Activated CD4-positive, alpha-beta T cell treated with anti-CD3 and anti-CD28 coated beads, Interleukin-2, amount 50 U/mL, for 16 hours (primary cell): Measurements from ENCODE around the gene TST.
"Not testable (repeated sequence)": the region's sequence is repeated elsewhere in the genome, so short reads cannot be mapped to it uniquely, and the experiment has no call there.

ENCODE experiments used
- DNase-seq: peaks from one replicate; pipeline ENCODE4 v3.0.0-alpha.2; 2020

TST gene

DNA sequence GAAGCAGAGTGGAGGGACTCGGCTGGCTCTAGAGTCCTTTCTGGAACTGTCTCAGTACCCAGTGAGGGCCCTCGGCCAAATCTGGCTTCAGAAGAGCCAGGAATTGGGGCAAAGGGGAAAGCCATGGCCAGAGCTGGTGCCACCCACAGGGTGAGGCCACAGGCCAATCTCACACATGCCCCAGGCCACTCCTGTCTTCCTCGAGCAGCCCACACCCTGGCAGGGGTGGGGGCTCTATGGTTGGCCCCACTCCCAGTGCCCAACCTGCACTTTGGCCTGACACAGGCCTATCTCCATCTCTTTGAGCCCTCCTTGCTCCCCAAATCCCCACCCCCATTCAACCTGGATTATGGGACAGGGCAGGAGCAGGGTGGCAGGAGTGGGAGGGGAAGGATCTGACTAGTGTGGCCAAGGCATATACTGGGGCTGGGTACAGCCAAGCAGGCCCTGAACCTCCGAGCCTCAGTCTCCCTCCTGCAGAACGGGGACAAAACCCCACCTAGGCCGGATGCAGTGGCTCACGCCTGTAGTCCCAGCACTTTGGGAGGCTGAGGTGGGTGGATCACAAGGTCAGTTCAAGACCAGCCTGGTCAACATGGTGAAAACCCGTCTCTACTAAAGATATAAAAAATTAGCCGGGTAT is 6.9 kb downstream of the TST start:
- DNase-seq: no peak

DNA sequence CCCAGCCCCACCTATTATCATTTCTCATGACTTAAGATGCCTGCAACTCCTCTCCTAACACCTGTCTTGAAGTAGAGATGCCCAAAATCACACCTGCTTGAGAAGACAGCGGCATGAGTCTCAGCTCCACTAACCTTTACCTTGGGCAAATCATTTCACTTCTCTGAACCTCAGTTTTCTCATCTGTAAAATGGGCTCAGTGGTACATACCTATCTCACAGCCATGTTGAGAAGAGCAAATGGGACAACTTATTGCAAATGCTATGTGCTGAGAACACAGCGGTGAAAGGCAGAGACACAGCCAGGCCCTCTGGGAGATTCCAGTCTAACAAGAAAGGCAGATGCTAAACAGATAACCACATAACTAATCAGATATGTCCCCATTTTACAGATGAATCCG is 7.8 kb downstream of the TST start:
- no peak for DNase-seq

DNA sequence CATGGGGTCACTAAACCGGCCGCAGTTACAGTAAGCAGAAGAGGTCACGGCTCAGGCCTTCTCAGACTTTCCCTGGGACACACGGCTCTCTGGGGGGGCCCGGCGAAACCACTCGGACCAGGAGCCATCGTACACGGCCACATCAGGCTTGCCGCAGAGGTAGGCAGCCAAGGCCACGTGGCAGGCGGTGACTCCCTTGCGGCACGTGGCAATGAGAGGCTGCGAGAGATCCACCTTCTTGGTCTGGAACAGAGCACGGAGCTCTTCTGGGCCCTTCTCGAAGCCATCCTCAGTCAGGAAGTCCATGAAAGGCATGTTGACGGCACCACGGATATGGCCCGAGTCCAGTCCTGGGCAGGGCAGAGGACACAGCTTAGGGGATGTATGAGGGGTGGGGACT is 8.3 kb downstream of the TST start:
- no peak for DNase-seq

DNA sequence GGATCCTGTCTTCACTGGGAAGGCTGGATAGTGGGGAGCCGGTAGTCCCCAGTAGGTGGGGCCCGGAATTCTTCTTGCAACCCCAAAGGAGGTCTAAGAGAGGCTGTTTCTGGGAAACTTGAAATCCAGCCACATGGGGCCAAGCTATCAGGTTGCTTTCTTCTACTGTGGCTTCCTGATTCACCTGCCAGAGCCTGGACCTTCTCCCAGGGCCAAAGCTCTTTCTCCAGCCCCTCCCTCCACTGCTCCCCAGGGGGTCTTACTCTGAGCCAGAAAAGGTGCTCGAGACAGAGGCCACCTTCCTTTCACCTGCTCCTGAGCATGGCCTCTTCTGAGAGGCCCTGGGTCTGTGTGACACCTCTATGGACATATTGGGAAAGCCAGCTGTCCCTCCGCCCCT is 9.1 kb downstream of the TST start:
- DNase-seq: no peak

DNA sequence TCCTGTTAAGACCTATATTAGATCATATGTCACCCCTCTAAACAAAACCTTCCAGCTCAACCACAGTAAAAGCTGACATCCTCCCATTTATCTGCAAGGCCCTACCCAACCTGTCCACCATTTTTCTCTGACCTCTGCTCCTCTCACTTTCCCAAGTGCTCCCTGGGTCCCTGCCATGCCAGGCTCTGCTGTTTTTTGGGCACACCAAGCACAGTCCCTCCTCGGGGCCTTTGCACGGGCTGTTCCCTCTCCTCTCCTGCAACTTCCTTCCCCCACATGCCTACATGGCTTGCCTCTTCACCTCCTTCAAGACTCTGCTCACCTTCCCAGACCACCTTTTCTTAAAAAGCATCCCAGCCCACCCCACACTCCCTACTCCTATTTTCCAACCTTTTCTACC is 9.8 kb downstream of the TST start:
- no peak for DNase-seq

DNA sequence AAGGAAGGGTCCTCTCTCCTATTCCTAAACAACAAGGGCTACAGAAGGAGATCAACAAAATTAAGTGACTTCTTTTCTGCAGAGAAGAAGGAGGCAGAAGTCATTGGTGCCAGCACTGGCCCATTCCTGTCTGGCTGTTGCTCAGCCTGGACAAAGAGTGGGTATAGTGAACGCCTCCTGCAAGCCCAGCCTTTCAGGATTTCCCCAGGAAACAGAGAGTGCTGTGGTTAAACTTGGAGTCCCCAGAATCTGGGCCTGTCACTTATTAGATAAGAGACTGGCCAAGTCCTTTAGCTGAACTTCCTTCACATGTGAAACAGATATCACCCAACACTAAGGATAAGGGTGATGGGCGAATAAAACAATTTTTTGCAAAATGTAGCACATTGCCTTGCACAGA is 10.9 kb downstream of the TST start:
- DNase-seq: no peak

DNA sequence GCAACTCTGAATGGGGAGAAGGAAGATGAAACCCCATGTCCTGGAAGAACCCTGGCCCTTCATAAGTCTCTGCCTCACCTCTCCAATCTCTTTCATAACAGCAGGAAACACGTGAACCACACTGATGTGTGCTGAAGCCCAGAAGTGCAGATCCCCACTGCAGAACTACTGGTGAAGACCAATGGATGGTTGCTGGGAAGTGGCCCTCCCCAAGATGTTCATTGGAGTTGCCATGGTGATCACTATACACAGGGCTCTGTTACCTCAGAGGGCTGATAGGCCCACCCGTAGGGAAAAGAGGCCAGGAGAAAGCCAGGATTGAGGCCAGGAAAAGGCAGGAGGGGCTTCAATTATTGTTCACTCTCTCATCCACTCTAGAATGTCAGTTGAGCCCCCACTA is 11.6 kb downstream of the TST start:
- DNase-seq: no peak

DNA sequence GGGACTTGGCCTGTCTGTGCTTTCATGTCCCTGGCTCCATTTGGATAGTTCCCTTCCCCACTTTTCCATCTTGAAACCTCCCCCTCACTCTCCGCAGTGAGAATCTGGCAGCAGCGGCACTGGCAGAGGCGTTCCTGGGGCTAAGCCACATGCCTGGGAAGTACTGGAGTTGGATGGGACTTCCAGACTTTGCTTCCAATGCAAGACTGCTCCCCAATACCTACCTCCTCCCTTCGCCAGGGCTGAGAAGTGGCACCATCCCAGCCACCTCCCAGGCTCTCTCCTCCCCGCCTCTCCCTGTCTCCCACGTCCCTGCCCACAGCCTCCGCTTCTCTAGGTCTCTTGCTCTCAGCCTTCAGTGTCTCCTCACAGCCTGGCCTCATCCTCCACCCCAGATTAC is 16.6 kb downstream of the TST start:
- DNase-seq: no peak

DNA sequence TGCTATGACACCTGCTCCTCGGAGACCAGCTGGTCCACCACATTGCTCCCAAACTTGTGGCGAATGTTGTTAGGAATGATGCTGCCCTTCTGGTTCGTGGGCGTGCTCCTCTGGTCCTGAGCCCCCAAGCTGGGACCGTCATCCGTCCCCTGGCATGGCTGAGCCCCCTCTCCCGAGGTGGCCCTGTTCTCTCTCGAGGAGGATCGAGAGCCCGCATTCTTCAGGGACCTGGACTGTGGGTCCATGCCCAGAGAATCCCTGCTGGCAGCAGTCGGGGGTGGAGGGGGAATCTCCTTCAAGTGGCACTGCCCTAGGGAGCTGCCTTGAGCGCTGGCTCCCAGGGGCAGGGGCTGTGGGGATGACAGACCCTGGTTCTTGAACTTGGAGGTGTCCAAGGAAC is 17.4 kb downstream of the TST start:
- DNase-seq: no peak

DNA sequence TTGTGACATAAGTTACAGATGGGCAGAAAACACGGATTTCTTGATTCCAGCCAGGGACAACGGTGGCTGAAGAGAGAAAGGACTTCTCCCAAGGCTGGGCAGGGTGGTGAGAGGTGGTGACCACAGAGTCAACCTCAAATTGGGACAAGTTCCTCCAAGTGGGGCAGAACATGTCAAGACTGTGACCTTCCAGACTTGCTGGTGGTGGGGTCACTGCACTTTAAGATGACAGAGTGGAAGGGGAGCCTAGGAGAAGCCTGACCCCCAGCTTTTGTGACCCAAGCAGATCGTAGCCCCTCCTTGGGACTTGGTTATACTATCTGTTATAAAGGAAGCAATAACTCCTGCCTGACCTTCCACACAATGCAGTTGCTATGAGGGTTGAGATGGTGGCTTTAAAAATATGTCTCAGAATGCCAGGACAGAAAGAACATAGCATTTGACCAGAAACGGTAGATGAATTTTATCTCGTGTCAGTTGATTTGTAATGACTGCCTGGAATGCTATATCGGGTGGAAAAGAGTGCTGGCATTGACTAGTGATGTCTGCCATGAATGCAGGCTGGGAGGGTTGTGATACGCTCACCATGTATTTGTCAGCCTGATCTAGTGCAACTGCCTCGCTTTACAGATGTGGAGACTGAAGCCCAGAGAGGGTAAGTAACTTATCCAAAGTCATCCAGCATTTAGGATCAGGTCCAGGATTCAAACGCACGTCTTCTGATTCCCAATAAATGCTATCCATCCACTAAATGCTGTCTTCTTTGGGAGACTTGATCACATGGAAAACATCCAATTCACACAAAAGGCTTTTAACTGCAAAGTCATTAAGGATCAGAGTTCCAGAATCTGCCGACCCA is 18.3 kb downstream of the TST start:
- no peak for DNase-seq

DNA sequence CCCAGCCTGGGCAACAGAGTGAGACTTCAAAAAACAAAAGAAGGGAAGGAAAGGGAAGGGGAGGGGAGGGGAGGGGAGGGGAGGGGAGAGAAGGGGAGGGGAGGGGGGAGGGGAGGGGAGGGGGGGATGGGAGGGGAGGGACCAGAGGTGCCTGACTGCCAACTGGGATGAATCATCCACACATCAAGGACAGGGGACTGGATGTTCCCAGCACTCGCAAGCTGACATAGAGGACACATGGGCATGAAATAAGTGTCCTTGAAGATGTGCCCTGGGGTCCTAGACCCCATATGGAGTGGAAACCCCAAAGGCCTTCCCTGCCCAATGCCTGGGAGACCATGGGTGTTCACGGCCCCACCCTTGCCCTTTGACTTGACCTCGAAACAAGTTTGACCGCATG is 19.8 kb downstream of the TST start:
- no peak for DNase-seq

DNA sequence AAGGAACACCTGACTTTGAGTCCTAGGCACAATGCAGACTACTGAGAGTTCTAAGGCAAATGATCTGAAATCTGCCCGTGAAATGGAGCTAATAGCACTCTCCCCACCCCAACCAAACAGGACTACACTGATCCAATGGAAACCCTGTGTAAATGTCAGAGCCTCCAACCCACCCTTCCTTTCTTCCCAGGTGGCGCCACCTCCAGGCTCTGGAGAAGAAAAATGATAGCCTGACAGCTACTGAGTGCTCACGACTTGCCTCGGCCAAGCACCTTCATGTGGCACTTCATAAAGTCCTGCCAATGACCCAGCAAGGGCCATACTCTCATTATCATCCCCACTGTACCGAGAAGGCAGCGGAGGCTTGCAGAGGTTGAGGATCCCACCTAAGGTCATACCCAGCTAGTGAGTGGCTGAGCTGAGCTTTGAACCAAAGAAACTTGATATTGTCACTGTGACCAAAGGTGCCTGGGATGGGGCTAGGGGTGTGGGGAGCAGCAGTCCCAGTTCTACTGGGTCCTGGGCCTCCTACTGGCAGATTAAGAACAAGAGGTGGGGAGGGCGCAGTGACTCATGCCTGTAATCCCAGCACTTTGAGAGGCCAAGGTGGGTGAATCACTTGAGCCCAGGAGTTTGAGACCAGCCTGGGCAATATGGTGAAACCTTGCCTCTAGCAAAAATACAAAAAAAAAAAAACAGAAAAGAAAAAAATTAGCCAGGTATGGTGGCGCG is 20.5 kb downstream of the TST start:
- no peak for DNase-seq

DNA sequence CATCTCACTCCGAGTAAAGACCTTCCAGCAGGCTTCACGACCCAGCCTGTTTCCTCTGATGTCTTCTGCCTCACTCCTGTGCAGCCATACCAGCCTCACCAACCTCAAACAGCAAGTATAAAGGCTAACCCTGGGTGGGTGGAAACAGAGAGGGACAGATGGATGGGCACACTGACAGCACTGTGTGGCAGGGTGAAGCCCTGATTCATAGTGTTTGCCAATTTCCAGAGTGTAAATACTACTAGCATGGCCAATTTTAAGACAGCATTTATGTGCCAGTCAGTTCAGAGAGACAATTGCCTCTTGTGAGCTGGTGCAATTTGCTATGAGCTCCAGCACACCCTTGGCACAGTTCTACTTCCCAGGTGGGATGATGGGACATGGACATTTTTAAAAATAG is 21.5 kb downstream of the TST start:
- no peak for DNase-seq

DNA sequence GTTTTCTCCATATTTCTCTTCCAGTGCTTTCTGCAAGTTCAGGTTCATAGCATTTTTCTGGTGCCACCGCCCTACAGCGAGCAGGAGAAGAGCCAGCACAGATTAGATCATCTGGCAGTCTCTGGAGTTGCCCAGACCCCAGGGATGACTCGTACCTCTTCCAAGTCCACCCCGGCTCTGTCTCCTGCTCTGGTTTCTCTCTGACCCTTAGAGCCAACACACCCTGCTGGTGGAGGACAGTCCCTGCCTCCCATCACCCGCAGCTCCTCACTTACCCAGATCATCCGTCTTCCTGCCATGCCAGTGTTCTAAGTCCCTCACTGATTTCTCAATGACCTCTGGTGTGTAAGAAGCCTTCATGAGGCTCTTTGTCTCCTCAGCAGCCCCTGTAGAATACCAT is 28.0 kb downstream of the TST start:
- no peak for DNase-seq

DNA sequence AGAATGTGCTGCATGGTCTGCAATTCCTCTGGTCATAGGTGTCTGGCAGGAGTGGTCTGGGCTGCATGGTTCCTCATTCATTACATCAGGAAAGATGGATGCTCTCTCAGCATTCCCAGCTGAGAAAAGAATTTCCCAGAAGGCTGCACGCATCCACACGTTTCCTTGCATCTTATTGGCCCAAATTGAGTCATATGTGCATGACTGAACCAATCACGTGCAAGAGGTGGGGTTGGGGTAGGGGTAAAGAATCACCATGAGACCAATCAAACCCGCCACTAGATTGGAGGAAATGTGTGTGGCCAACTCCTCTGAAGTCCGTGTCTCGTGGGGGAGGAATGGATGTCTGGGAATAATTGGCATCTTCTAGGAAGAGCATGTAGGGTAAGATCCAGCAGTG is 28.8 kb downstream of the TST start:
- DNase-seq: no peak

DNA sequence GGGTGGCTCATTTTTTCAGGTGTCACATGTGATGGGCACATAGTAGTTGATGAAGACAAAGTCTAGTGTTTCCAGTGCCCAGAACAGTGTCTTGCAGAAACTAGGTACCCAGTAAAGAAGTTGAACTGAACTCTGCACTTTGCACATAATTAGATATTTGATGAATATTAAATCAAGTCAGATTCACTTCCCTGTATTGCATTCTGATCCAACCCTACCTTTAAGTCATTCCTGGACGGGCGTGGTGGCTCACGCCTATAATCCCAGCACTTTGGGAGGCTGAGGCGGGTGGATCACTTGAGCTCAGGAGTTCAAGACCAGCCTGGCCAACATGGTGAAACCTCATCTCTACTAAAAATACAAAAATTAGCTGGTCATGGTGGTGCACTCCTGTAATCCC is 30.2 kb downstream of the TST start:
- DNase-seq: not testable (repeated sequence)

DNA sequence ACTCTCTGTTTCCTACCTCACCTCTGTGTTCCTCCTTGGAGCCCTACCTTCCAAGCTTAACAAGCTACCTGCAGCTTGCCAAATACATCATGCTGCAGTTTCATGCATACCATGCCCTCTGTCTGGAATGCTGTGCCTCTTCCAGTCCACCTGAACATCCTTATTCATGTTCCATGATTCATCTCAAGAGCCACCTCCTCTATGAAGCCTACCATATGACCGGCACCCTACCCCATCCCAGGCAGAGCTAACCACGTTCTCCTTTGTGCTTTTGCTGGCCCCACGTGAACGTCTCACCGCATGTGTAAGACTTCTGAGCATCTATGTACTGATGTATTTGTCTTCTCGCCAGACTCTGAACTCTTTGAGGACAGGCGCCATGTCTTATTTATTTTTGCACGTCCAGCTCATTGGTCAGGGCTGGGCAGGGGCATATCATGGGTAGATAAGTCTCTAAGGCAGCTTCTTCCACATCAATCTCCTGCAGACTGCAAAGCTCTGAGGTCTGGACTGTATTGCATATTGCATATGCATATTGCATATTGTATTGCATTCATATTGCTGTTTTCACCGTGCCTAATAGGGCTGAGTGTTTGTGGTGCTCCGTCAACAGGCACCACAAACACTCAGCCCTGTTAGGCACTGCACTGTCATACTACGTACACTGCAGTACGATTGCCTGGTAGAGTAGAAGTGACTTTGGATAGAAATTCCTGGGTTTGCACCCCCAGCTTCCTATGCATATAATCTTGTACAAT is 31.0 kb downstream of the TST start:
- DNase-seq: no peak

DNA sequence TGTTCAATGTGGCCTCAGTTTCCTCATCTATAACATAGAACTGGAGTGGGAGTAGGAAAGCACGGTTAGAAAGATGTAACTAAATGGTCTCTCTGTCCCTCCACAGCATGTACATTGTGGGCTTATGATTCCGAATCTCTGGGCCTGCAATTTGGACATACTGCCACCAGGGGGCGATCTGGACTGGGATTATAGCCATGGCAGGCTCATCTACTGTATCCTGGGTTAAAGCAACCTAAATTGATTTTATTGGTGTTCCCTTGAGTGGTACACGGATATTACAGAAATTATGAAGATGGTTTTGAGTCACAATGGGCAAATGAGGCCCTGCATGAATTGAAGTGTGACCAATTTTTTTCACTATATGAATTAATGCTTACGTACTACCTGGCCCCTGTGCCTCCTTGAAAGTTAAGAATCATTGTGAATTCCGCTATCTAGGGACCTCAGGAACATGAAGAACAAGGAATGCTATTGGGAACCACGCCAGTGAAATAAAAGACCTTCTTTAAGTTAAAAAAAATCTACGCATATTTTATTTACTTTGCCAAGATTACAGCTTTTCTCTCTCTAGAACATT is 32.9 kb downstream of the TST start:
- peak; percentile 51 for DNase-seq

DNA sequence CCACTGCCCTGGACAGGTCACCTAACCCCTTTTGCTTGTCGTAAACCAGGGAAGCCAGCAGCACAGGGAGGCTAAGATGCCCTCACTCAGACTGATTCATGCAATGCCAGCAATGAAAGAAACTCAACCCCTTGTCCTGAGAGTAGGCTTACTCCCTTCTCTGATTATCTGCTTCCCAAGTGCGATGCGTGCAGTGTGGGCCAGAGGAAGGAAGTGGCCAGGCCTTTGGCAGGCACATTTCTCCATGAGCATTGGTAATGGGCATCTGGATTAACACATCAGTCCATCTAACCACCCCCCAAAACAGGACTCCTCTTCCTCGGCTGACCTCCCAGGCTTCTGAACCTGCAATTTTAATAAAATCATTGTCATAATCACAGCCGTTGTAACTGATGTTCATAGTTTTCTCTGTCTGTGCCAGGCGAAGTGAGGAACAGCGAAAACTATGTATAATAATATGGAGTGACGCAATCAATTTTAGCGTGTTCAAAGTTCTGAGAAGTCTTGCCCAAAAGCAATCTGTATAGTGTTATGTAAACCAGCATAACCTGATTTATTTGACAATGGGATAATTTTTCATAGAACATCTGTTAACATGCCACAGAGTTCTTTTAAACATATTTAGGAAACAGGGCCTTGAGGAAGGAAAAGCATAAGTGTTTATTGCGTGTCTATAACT is 33.9 kb downstream of the TST start:
- no peak for DNase-seq

DNA sequence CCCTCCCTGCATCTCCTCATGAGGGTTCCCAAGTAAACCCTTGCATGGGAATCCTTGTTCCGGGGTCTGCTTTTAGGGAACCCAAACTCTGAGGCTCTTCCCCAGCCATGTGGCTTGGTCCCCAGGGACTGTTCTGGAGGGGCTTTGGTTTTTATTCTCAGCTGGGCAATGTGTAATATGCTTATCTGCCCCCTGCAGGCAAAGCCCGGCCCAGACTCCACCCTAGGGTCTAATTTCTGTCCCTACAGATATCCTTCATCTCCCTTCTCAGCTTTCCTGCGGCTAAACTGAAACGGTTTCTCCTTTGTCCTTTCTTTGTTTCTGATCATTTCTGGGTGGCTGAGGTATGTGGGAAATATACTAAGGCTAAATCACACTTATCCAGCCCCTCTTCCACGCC is 37.1 kb downstream of the TST start:
- DNase-seq: no peak

DNA sequence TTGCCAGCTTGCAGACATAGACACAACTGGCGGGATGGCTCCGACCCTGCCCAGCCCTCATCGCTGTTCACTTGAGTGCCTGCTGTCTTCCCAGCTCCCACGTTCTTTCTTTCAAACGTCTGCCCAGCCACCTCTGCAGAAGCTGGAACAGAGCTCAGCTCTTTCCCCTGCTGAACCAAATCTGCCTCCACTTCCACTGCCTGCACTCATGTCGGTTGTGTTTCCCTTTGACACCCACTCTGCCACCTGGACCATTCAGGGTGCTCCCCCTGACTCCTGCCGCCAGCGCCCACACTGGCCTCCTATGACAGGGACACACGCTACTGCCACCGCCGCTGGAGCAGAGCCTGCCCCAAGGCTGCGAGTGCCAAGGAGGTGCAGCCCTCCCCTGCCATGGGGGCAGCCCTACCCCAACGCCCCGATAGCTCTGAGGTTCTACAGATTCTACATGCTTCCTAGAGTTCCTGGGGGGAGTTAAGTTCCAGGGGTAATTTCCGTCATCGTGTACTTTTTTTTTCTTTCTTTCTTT is 37.9 kb downstream of the TST start:
- no peak for DNase-seq
